Naive B cell (primary cell): ENCODE measurements around the gene VPS29. TPM values are rescaled to one million over a fixed set of nuclear protein-coding genes. Genes with fewer than 3 reads are reported as not detected.
"Not testable (repeated sequence)": the region's sequence is repeated elsewhere in the genome, so short reads cannot be mapped to it uniquely, and the experiment has no call there.

Experiments
- ATAC-seq, 2 donors: fragments of 150-1000 bp; cut with Tn5 transposase; 2 replicates each; pipeline ENCODE4 v1.10.0; 2021; ENCODE audit warnings: low read depth in 2 of 2, mild to moderate bottlenecking in 2 of 2, moderate library complexity in 2 of 2
- DNase-seq: peaks from one replicate; pipeline ENCODE4 v3.0.0; 2022
- H3K27ac Mint-ChIP-seq, 6 donors: one replicate each; pipeline ENCODE4 v1.8.0; 2020 to 2022; ENCODE audit warnings: mild to moderate bottlenecking in 6 of 6, mixed read lengths in 6 of 6, moderate library complexity in 5 of 6, inconsistent platforms in 2 of 6
- H3K27me3 Mint-ChIP-seq, 3 donors: one replicate each; pipeline ENCODE4 v1.8.0; 2021 to 2022; ENCODE audit warnings: mixed read lengths in 3 of 3, mild to moderate bottlenecking in 1 of 3
- H3K36me3 Mint-ChIP-seq, 2 donors: one replicate each; pipeline ENCODE4 v1.8.0; 2020 to 2022; ENCODE audit warnings: mixed read lengths in 2 of 2, inconsistent platforms in 1 of 2, mild to moderate bottlenecking in 1 of 2
- H3K4me1 Mint-ChIP-seq, 3 donors: one replicate each; pipeline ENCODE4 v1.8.0; 2020 to 2022; ENCODE audit warnings: mixed read lengths in 3 of 3, inconsistent platforms in 1 of 3, mild to moderate bottlenecking in 1 of 3, moderate library complexity in 1 of 3
- H3K4me3 Mint-ChIP-seq, 8 donors: one replicate each; pipeline ENCODE4 v1.8.0; 2020 to 2022; ENCODE audit warnings: mild to moderate bottlenecking in 8 of 8, mixed read lengths in 8 of 8, moderate library complexity in 8 of 8, inconsistent platforms in 2 of 8
- H3K9me3 Mint-ChIP-seq, 7 donors: one replicate each; pipeline ENCODE4 v1.8.0; 2020 to 2022; ENCODE audit warnings: mixed read lengths in 7 of 7, mild to moderate bottlenecking in 5 of 7, inconsistent platforms in 2 of 7, moderate library complexity in 1 of 7
- polyA plus RNA-seq, 6 donors: library from polyadenylated mRNA; unstranded; fragments of 300-500 nt; fragmentation: Illumina TruSeq; gene quantifications; one replicate each; pipeline ENCODE4 v1.2.3, GENCODE V29; 2021; ENCODE audit warnings: low read depth in 6 of 6

VPS29 gene
- polyA plus RNA-seq, 6 donors from 2014 or later = 120 to 151 (median 143) TPM

- DNase-seq (no peak), ATAC-seq (no peak)
- Mint-ChIP-seq H3K4me1 (peaks cover 0 to 7% (median 0%) of the 10 kb centered on the region in 3 donors), H3K27ac (peak overlapping the region in 2 of 6 donors; percentile 65 to 93), H3K4me3 (no peak overlapping the region), H3K27me3 (no peaks in the 10 kb centered on the region), H3K36me3 (no peaks in the 10 kb centered on the region), H3K9me3 (no peaks in the 10 kb centered on the region)
These were observed 11.9 kb upstream of the VPS29 start for GRCh38 chr12:110513842-110514241.

GRCh38 chr12:110508071-110508586 lies 6.2 kb upstream of the VPS29 start:
- ATAC-seq = no peak
- peaks cover 0 to 7% (median 0%) of the 10 kb centered on the region in 3 donors for H3K4me1 Mint-ChIP-seq
- H3K27me3 Mint-ChIP-seq = no peaks in the 10 kb centered on the region

GRCh38 chr12:110505332-110505731 lies 3.4 kb upstream of the VPS29 start:
- no peak for ATAC-seq
- H3K4me1 Mint-ChIP-seq = peaks cover 12 to 25% (median 20%) of the 10 kb centered on the region in 3 donors
- H3K9me3 Mint-ChIP-seq = peaks cover 0 to 4% (median 0%) of the 10 kb centered on the region in 7 donors
- peaks cover 0 to 7% of the 10 kb centered on the region in 2 donors for H3K36me3 Mint-ChIP-seq
- no peak overlapping the region for H3K27ac Mint-ChIP-seq
- no peak overlapping the region for H3K4me3 Mint-ChIP-seq
- DNase-seq = no peak
- H3K27me3 Mint-ChIP-seq = no peaks in the 10 kb centered on the region

More at GRCh38 chr12:110508071-110508586, 6.2 kb upstream of the VPS29 start:
- DNase-seq = no peak
- H3K4me3 Mint-ChIP-seq = no peak overlapping the region
- no peaks in the 10 kb centered on the region for H3K36me3 Mint-ChIP-seq
- H3K27ac Mint-ChIP-seq = peak overlapping the region in 1 of 6 donors; percentile 8
- no peaks in the 10 kb centered on the region for H3K9me3 Mint-ChIP-seq

DNA sequence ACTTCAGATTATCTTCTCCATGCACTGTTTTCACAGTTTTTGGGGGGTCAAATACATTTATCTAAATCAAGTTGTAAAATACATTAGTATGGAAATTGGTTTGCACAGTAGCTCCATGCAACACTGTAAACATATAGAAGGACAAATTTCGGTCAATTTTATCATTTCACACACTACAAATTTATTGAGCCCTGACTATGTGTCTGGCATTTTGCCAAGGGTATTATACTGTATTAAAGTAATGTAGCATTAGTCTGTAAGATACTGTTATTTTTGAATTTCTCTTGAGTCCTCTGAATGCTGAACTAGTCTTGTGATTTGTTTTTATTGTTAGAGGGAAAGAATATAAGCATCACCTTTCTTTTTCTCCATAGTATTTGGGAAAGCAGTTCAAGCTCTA lies 1.5 kb upstream of the VPS29 start:
- ATAC-seq (no peak), DNase-seq (no peak)
- Mint-ChIP-seq H3K4me1 (peaks cover 19 to 37% (median 29%) of the 10 kb centered on the region in 3 donors), H3K9me3 (peaks cover 0 to 4% (median 0%) of the 10 kb centered on the region in 7 donors), H3K36me3 (peaks cover 0 to 7% of the 10 kb centered on the region in 2 donors), H3K4me3 (peak overlapping the region in 2 of 8 donors; percentile 63 to 68), H3K27ac (peak overlapping the region in 2 of 6 donors; percentile 59 to 80), H3K27me3 (no peaks in the 10 kb centered on the region)

GRCh38 chr12:110501399-110501751 lies 536 bp downstream of the VPS29 start:
- peaks cover 19 to 37% (median 29%) of the 10 kb centered on the region in 3 donors for H3K4me1 Mint-ChIP-seq
- DNase-seq (no peak), ATAC-seq (peak; percentile 1 to 3)
- no peaks in the 10 kb centered on the region for H3K27me3 Mint-ChIP-seq
- peaks cover 0 to 4% (median 0%) of the 10 kb centered on the region in 7 donors for H3K9me3 Mint-ChIP-seq
- peak overlapping the region; percentile 91 to 99 (median 95) for H3K27ac Mint-ChIP-seq
- peak overlapping the region; percentile 87 to 99 (median 98) for H3K4me3 Mint-ChIP-seq
- H3K36me3 Mint-ChIP-seq = peaks cover 0 to 7% of the 10 kb centered on the region in 2 donors

- H3K4me3 Mint-ChIP-seq = peak overlapping the region in 5 of 8 donors; percentile 26 to 97 (median 40)
- no peak for DNase-seq
These were observed 2.8 kb downstream of the VPS29 start for GRCh38 chr12:110498984-110499706.

GRCh38 chr12:110475426-110475825 lies 26.5 kb downstream of the VPS29 start:
- Mint-ChIP-seq H3K4me3 (no peak overlapping the region), H3K27ac (no peak overlapping the region), H3K4me1 (peaks cover 0 to 6% (median 3%) of the 10 kb centered on the region in 3 donors), H3K36me3 (peaks cover 0 to under 1% of the 10 kb centered on the region in 2 donors), H3K9me3 (no peaks in the 10 kb centered on the region), H3K27me3 (no peaks in the 10 kb centered on the region)
- DNase-seq (no peak), ATAC-seq (no peak)

More at GRCh38 chr12:110498984-110499706, 2.8 kb downstream of the VPS29 start:
- Mint-ChIP-seq H3K27ac (peak overlapping the region in 4 of 6 donors; percentile 3 to 89 (median 34)), H3K9me3 (peaks cover 0 to 4% (median 0%) of the 10 kb centered on the region in 7 donors), H3K36me3 (peaks cover 7 to 11% of the 10 kb centered on the region in 2 donors), H3K27me3 (no peaks in the 10 kb centered on the region), H3K4me1 (peaks cover 19 to 37% (median 29%) of the 10 kb centered on the region in 3 donors)
- no peak for ATAC-seq

GRCh38 chr12:110468214-110469048 lies 33.5 kb downstream of the VPS29 start, which contains the start of the genes FAM216A and GPN3:
TSS of gene FAM216A (plus strand) at chr12:110468845. CDS start at chr12:110468876, 31 bp downstream.
TSS of gene GPN3 (minus strand) at chr12:110468257. CDS start at chr12:110468203, 54 bp downstream.
- Mint-ChIP-seq H3K36me3 (peaks cover 9% of the 10 kb centered on the region in 2 donors), H3K27ac (peak within 1 kb of the TSS; percentile 95 to 99 (median 97)), H3K9me3 (no peaks in the 10 kb centered on the region), H3K27me3 (no peaks in the 10 kb centered on the region), H3K4me3 (peak within 1 kb of the TSS; percentile 94 to 100 (median 98)), H3K4me1 (peaks cover 28 to 59% (median 29%) of the 10 kb centered on the region in 3 donors)
- DNase-seq (peak; percentile 97), ATAC-seq (peak; percentile 84)

- Mint-ChIP-seq H3K36me3 (peaks cover 9% of the 10 kb centered on the region in 2 donors), H3K4me1 (peaks cover 28 to 59% (median 29%) of the 10 kb centered on the region in 3 donors), H3K27me3 (no peaks in the 10 kb centered on the region), H3K4me3 (peak overlapping the region; percentile 94 to 100 (median 98)), H3K27ac (peak overlapping the region; percentile 95 to 99 (median 97)), H3K9me3 (no peaks in the 10 kb centered on the region)
- ATAC-seq = no peak
- DNase-seq = no peak
These were observed 34.1 kb downstream of the VPS29 start for GRCh38 chr12:110467847-110468213.

DNA sequence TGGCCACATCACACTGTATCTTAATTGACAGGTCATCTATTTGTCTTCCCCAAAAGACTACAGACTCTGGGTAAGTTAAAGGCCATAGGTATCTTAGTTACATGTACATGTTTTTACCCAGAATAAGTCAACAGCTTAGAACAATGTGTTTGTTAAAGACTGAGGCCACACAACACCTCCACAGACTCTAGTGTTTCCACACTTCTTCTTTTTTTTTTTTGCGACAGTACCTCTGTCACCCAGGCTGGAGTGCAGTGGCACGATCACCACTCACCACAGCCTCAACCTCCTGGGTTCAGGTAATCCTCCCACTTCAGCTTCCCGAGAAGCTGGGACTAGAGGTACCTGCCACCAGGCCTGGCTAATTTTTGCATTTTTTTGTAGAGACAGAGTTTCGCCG lies 35.1 kb downstream of the VPS29 start:
- DNase-seq = no peak
- Mint-ChIP-seq H3K4me3 (peak overlapping the region; percentile 16 to 100 (median 95)), H3K27ac (peak overlapping the region in 1 of 6 donors; percentile 95), H3K36me3 (peaks cover 9 to 14% of the 10 kb centered on the region in 2 donors), H3K27me3 (no peaks in the 10 kb centered on the region), H3K4me1 (peaks cover 33 to 63% (median 34%) of the 10 kb centered on the region in 3 donors), H3K9me3 (no peaks in the 10 kb centered on the region)
- no peak for ATAC-seq

DNA sequence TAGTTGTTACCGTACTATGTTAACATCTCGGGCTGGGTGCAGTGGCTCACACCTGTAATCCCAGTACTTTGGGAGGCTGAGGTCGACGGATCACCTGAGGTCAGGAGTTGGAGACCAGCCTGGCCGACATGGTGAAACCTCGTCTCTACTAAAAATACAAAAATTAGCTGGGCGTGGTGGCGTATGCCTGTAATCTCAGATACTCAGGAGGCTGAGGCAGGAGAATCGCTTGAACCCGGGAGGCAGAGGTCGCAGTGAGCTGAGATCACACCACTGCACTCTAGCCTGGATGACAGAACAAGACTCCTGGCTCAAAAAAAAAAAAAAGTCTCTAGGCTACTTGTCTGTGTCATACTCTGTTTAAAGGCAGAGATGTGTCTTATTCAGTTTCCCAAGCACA lies 36.1 kb downstream of the VPS29 start:
- not testable (repeated sequence) for H3K27me3 Mint-ChIP-seq, H3K9me3 Mint-ChIP-seq, ATAC-seq, DNase-seq, H3K27ac Mint-ChIP-seq
- Mint-ChIP-seq H3K4me1 (peaks cover 33 to 69% (median 34%) of the 10 kb centered on the region in 3 donors), H3K4me3 (peak overlapping the region in 2 of 8 donors; percentile 1 to 94), H3K36me3 (peaks cover 9 to 14% of the 10 kb centered on the region in 2 donors)

GRCh38 chr12:110465024-110465423 lies 36.9 kb downstream of the VPS29 start:
- DNase-seq (no peak), ATAC-seq (no peak)
- no peak overlapping the region for H3K27ac Mint-ChIP-seq
- peaks cover 9 to 15% of the 10 kb centered on the region in 2 donors for H3K36me3 Mint-ChIP-seq
- H3K9me3 Mint-ChIP-seq = no peaks in the 10 kb centered on the region
- H3K4me3 Mint-ChIP-seq = peak overlapping the region in 2 of 8 donors; percentile 51 to 79
- no peaks in the 10 kb centered on the region for H3K27me3 Mint-ChIP-seq
- H3K4me1 Mint-ChIP-seq = peaks cover 30 to 67% (median 34%) of the 10 kb centered on the region in 3 donors

- H3K9me3 Mint-ChIP-seq, DNase-seq, H3K27ac Mint-ChIP-seq, H3K27me3 Mint-ChIP-seq, ATAC-seq: not testable (repeated sequence)
- Mint-ChIP-seq H3K36me3 (peaks cover 0 to 26% of the 10 kb centered on the region in 2 donors), H3K4me3 (peak overlapping the region in 1 of 8 donors; percentile 11), H3K4me1 (peaks cover 14 to 57% (median 27%) of the 10 kb centered on the region in 3 donors)
These were observed 40.7 kb downstream of the VPS29 start for GRCh38 chr12:110461189-110461588.
